ENCODE measurements around the gene SPTLC3. TPM values are rescaled to one million over a fixed set of nuclear protein-coding genes. Genes with fewer than 3 reads are reported as not detected.

Gene SPTLC3
- total and polyA plus RNA-seq, 4 experiments from 2014 or later: 0.06 to 0.89 (median 0.33) TPM

- Histone ChIP-seq H3K4me3 (ENCODE audit: low read length in 2 of 2) (no peak overlapping the region), H3K9me3 (ENCODE audit: control insufficient read depth in 1 of 2, low read length in 2 of 2) (no peaks in the 10 kb centered on the region), H3K27me3 (ENCODE audit: insufficient read depth, low read length) (no peaks in the 10 kb centered on the region), H3K27ac (ENCODE audit: low read depth, low read length) (no peak overlapping the region), H3K4me1 (ENCODE audit: insufficient read depth, low read length) (no peaks in the 10 kb centered on the region), H3K36me3 (ENCODE audit: insufficient read depth, low read length) (no peaks in the 10 kb centered on the region)
- intact Hi-C loops (cut with micrococcal nuclease): no loop called here
- H3K4me3 Mint-ChIP-seq: no peak overlapping the region
- CTCF ChIA-PET (ENCODE audit: partially characterized antibody): interaction anchor here (1.4 to 1.6 kb wide), 2 partner anchors 10 to 361 kb away, joined by 3 to 4 read pairs; no protein-coding TSS in a partner anchor
- H3K4me1 Mint-ChIP-seq: peaks cover 0 to 5% (median under 1%) of the 10 kb centered on the region in 4 donors
- H3K27me3 Mint-ChIP-seq: peaks cover under 1 to 3% of the 10 kb centered on the region in 2 donors
- DNase-seq: no peak
- H3K36me3 Mint-ChIP-seq: peaks cover 0 to 1% of the 10 kb centered on the region in 2 donors
- H3K9me3 Mint-ChIP-seq: peaks cover 2 to 18% (median 11%) of the 10 kb centered on the region in 8 donors
- POLR2A ChIA-PET (ENCODE audit: partially characterized antibody): no interaction called here
- no peak overlapping the region for H3K27ac Mint-ChIP-seq
Observed at GRCh38 chr20:13186043-13186774, 177.4 kb downstream of the SPTLC3 start.

- no peak overlapping the region for H3K4me3 ChIP-seq (ENCODE audit: low read length in 2 of 2)
- H3K4me1 Mint-ChIP-seq: peaks cover 0 to 5% (median under 1%) of the 10 kb centered on the region in 4 donors
- no peaks in the 10 kb centered on the region for H3K9me3 ChIP-seq (ENCODE audit: control insufficient read depth in 1 of 2, low read length in 2 of 2)
- H3K27ac ChIP-seq (ENCODE audit: low read depth, low read length): no peak overlapping the region
- H3K27ac Mint-ChIP-seq: no peak overlapping the region
- H3K27me3 ChIP-seq (ENCODE audit: insufficient read depth, low read length): no peaks in the 10 kb centered on the region
- H3K9me3 Mint-ChIP-seq: peaks cover 2 to 16% (median 11%) of the 10 kb centered on the region in 8 donors
- no peaks in the 10 kb centered on the region for H3K36me3 ChIP-seq (ENCODE audit: insufficient read depth, low read length)
- H3K4me1 ChIP-seq (ENCODE audit: insufficient read depth, low read length): no peaks in the 10 kb centered on the region
- intact Hi-C loops (cut with micrococcal nuclease): no loop called here
- POLR2A ChIA-PET (ENCODE audit: partially characterized antibody): no interaction called here
- peaks cover 0 to 1% of the 10 kb centered on the region in 2 donors for H3K36me3 Mint-ChIP-seq
- no peak overlapping the region for H3K4me3 Mint-ChIP-seq
- peaks cover 0 to 3% of the 10 kb centered on the region in 2 donors for H3K27me3 Mint-ChIP-seq
- CTCF ChIA-PET (ENCODE audit: partially characterized antibody): interaction anchor here (1.6 kb wide), 1 partner anchor 9 kb away, joined by 4 read pairs; no protein-coding TSS in a partner anchor
- DNase-seq: no peak
Observed at GRCh38 chr20:13187899-13188298, 179.1 kb downstream of the SPTLC3 start.

GRCh38 chr20:13199279-13199678, 190.5 kb downstream of the SPTLC3 start:
- H3K36me3 Mint-ChIP-seq: peaks cover 0 to 3% of the 10 kb centered on the region in 2 donors
- Histone ChIP-seq H3K4me1 (ENCODE audit: insufficient read depth, low read length) (no peaks in the 10 kb centered on the region), H3K27ac (ENCODE audit: low read depth, low read length) (no peak overlapping the region), H3K9me3 (ENCODE audit: control insufficient read depth in 1 of 2, low read length in 2 of 2) (no peaks in the 10 kb centered on the region), H3K4me3 (ENCODE audit: low read length in 2 of 2) (no peak overlapping the region), H3K36me3 (ENCODE audit: insufficient read depth, low read length) (no peaks in the 10 kb centered on the region), H3K27me3 (ENCODE audit: insufficient read depth, low read length) (no peaks in the 10 kb centered on the region)
- ChIA-PET POLR2A (ENCODE audit: partially characterized antibody) (no interaction called here), CTCF (ENCODE audit: partially characterized antibody) (interaction anchor here (0.7 to 1.0 kb wide), 2 partner anchors 10 to 572 kb away, joined by 3 read pairs; no protein-coding TSS in a partner anchor)
- peaks cover 0 to 1% (median 0%) of the 10 kb centered on the region in 8 donors for H3K9me3 Mint-ChIP-seq
- no peak overlapping the region for H3K4me3 Mint-ChIP-seq
- no peak for DNase-seq
- H3K4me1 Mint-ChIP-seq: peaks cover 0 to 5% (median 1%) of the 10 kb centered on the region in 4 donors
- H3K27ac Mint-ChIP-seq: peak overlapping the region in 1 of 7 donors; percentile 57
- H3K27me3 Mint-ChIP-seq: peaks cover 0 to 2% of the 10 kb centered on the region in 2 donors
- intact Hi-C loops (cut with micrococcal nuclease): no loop called here

- Histone ChIP-seq H3K9me3 (ENCODE audit: control insufficient read depth in 1 of 2, low read length in 2 of 2) (no peaks in the 10 kb centered on the region), H3K4me1 (ENCODE audit: insufficient read depth, low read length) (no peaks in the 10 kb centered on the region), H3K4me3 (ENCODE audit: low read length in 2 of 2) (no peak overlapping the region), H3K27ac (ENCODE audit: low read depth, low read length) (no peak overlapping the region), H3K27me3 (ENCODE audit: insufficient read depth, low read length) (no peaks in the 10 kb centered on the region), H3K36me3 (ENCODE audit: insufficient read depth, low read length) (no peaks in the 10 kb centered on the region)
- CTCF ChIA-PET (ENCODE audit: partially characterized antibody): no interaction called here
- H3K27me3 Mint-ChIP-seq: peaks cover 0 to 2% of the 10 kb centered on the region in 2 donors
- no peak overlapping the region for H3K4me3 Mint-ChIP-seq
- intact Hi-C loops (cut with micrococcal nuclease): no loop called here
- H3K9me3 Mint-ChIP-seq: peaks cover 0 to 1% (median 0%) of the 10 kb centered on the region in 8 donors
- peaks cover 0 to 3% of the 10 kb centered on the region in 2 donors for H3K36me3 Mint-ChIP-seq
- no peak overlapping the region for H3K27ac Mint-ChIP-seq
- POLR2A ChIA-PET (ENCODE audit: partially characterized antibody): no interaction called here
- peaks cover 0 to 5% (median 1%) of the 10 kb centered on the region in 4 donors for H3K4me1 Mint-ChIP-seq
- no peak for DNase-seq
Observed at GRCh38 chr20:13200767-13201500, 192.2 kb downstream of the SPTLC3 start.

GRCh38 chr20:13202565-13202964, 193.8 kb downstream of the SPTLC3 start:
- no peaks in the 10 kb centered on the region for H3K4me1 ChIP-seq (ENCODE audit: insufficient read depth, low read length)
- no peaks in the 10 kb centered on the region for H3K36me3 ChIP-seq (ENCODE audit: insufficient read depth, low read length)
- H3K27me3 Mint-ChIP-seq: peaks cover 0 to 2% of the 10 kb centered on the region in 2 donors
- no peak for DNase-seq
- no peak overlapping the region for H3K27ac Mint-ChIP-seq
- peaks cover 0 to 5% (median 1%) of the 10 kb centered on the region in 4 donors for H3K4me1 Mint-ChIP-seq
- peaks cover 0 to 3% of the 10 kb centered on the region in 2 donors for H3K36me3 Mint-ChIP-seq
- no peaks in the 10 kb centered on the region for H3K9me3 ChIP-seq (ENCODE audit: control insufficient read depth in 1 of 2, low read length in 2 of 2)
- POLR2A ChIA-PET (ENCODE audit: partially characterized antibody): no interaction called here
- H3K27ac ChIP-seq (ENCODE audit: low read depth, low read length): no peak overlapping the region
- intact Hi-C loops (cut with micrococcal nuclease): no loop called here
- CTCF ChIA-PET (ENCODE audit: partially characterized antibody): interaction anchor here (0.7 to 1.5 kb wide), 3 partner anchors 12 to 60 kb away, joined by 3 to 5 read pairs (median 4); no protein-coding TSS in a partner anchor
- no peaks in the 10 kb centered on the region for H3K27me3 ChIP-seq (ENCODE audit: insufficient read depth, low read length)
- H3K4me3 Mint-ChIP-seq: no peak overlapping the region
- no peak overlapping the region for H3K4me3 ChIP-seq (ENCODE audit: low read length in 2 of 2)
- peaks cover 0 to 1% (median 0%) of the 10 kb centered on the region in 8 donors for H3K9me3 Mint-ChIP-seq

DNA sequence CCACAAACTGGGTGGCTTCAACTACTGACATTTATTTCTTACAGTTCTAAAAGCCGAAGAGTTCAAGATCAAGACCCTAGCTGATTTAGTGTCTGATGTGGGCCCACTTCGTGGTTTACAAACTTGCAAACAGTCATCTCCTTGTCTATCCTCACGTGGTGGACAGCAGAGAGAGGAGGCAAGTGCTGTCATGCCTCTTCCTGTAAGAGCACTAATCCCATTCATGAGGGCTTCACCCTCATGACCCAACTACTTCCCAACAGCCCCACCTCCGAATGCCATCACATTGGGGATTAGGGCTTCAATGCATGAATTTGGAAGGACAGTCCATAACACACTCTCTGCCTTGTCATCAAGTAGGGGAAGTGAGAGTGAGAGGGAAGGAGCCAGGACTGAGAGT, 196.7 kb downstream of the SPTLC3 start:
- Mint-ChIP-seq H3K27ac (no peak overlapping the region), H3K36me3 (no peaks in the 10 kb centered on the region), H3K9me3 (peaks cover 0 to 1% (median 0%) of the 10 kb centered on the region in 8 donors), H3K4me1 (peaks cover 0 to 5% (median 1%) of the 10 kb centered on the region in 4 donors), H3K27me3 (peaks cover 2% of the 10 kb centered on the region in 2 donors), H3K4me3 (no peak overlapping the region)
- ChIA-PET CTCF (ENCODE audit: partially characterized antibody) (no interaction called here), POLR2A (ENCODE audit: partially characterized antibody) (interaction anchor here (1.0 kb wide), 1 partner anchor 57 kb away, joined by 3 read pairs; no protein-coding TSS in a partner anchor)
- Histone ChIP-seq H3K36me3 (ENCODE audit: insufficient read depth, low read length) (no peaks in the 10 kb centered on the region), H3K4me3 (ENCODE audit: low read length in 2 of 2) (no peak overlapping the region), H3K9me3 (ENCODE audit: control insufficient read depth in 1 of 2, low read length in 2 of 2) (no peaks in the 10 kb centered on the region), H3K27me3 (ENCODE audit: insufficient read depth, low read length) (no peaks in the 10 kb centered on the region), H3K27ac (ENCODE audit: low read depth, low read length) (no peak overlapping the region), H3K4me1 (ENCODE audit: insufficient read depth, low read length) (no peaks in the 10 kb centered on the region)
- no peak for DNase-seq
- intact Hi-C loops (cut with micrococcal nuclease): no loop called here

DNA sequence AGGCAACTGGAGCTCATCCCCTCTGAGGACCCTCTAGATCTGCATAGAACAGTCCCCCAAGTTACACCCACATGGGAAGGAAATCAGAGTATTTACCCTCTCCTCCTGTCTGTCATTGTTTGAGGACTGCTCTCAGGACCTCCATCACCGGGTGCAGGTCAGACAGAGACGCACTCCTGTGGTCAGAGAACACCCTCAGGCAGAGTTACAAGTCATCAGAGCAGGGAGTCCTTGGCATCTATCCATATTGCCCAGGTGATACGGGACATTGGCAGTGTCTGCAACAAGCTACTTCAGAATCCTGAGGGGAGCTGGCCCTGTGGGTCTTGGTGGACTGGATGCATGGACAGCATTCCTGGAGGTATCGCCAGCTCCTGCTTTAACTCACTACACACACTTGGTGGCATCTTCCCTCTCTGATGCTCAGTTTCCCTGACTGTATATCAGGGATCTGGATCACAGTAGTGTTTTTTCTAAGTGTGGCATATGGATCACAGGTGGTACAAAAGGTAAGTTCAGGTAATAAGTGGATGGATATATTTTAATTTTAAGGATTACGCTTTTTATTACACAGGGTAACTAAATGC, 197.2 kb downstream of the SPTLC3 start:
- no peak for DNase-seq
- no peak overlapping the region for H3K4me3 ChIP-seq (ENCODE audit: low read length in 2 of 2)
- no peaks in the 10 kb centered on the region for H3K27me3 ChIP-seq (ENCODE audit: insufficient read depth, low read length)
- H3K27me3 Mint-ChIP-seq: peaks cover 2% of the 10 kb centered on the region in 2 donors
- H3K36me3 Mint-ChIP-seq: no peaks in the 10 kb centered on the region
- H3K27ac Mint-ChIP-seq: no peak overlapping the region
- POLR2A ChIA-PET (ENCODE audit: partially characterized antibody): interaction anchor here (1.0 kb wide), 1 partner anchor 57 kb away, joined by 3 read pairs; no protein-coding TSS in a partner anchor
- H3K9me3 ChIP-seq (ENCODE audit: control insufficient read depth in 1 of 2, low read length in 2 of 2): no peaks in the 10 kb centered on the region
- H3K27ac ChIP-seq (ENCODE audit: low read depth, low read length): no peak overlapping the region
- H3K4me1 Mint-ChIP-seq: peaks cover 0 to 3% (median 1%) of the 10 kb centered on the region in 4 donors
- H3K36me3 ChIP-seq (ENCODE audit: insufficient read depth, low read length): no peaks in the 10 kb centered on the region
- CTCF ChIA-PET (ENCODE audit: partially characterized antibody): no interaction called here
- intact Hi-C loops (cut with micrococcal nuclease): no loop called here
- peaks cover 0 to 1% (median 0%) of the 10 kb centered on the region in 8 donors for H3K9me3 Mint-ChIP-seq
- H3K4me3 Mint-ChIP-seq: no peak overlapping the region
- H3K4me1 ChIP-seq (ENCODE audit: insufficient read depth, low read length): no peaks in the 10 kb centered on the region

Data from CD4-positive, alpha-beta memory T cell (primary cell).